GM12878 (cell line): ENCODE measurements around the gene TMEM135. TPM values are rescaled to one million over a fixed set of nuclear protein-coding genes. Genes with fewer than 3 reads are reported as not detected.

Experiments
- BACH1 ChIP-seq: fragments of 450-650 bp; IDR thresholded peaks from 2 replicates; pipeline ENCODE4 v1.6.1; 2017; ENCODE audit warnings: mild to moderate bottlenecking, borderline replicate concordance
- CREM ChIP-seq: IDR thresholded peaks from 2 replicates; pipeline ENCODE4 v1.6.1; 2014; ENCODE audit warnings: antibody characterized with exemption, low read depth
- EGR1 ChIP-seq, 2 experiments: IDR thresholded peaks; 1 replicate in 1 of 2; 2 replicates in 1 of 2; pipeline ENCODE4 v1.6.1; 2011 to 2012; ENCODE audit warnings: low read depth in 2 of 2, low read length in 2 of 2, borderline replicate concordance in 1 of 2, mild to moderate bottlenecking in 1 of 2, moderate library complexity in 1 of 2
- ELK1 ChIP-seq: IDR thresholded peaks from 2 replicates; pipeline ENCODE4 v1.6.1; 2012; ENCODE audit warnings: low read depth, low read length, improper control_type of control experiment
- ESRRA ChIP-seq: IDR thresholded peaks from 2 replicates; pipeline ENCODE4 v1.6.1; 2012; ENCODE audit warnings: mild to moderate bottlenecking, low read length, improper control_type of control experiment
- FOS ChIP-seq: IDR thresholded peaks from 3 replicates; pipeline ENCODE4 v1.6.1; 2011; ENCODE audit warnings: borderline replicate concordance; ENCODE audit not compliant: insufficient read length; ENCODE audit errors: extremely low read depth
- HDGF ChIP-seq: fragments of 450-650 bp; IDR thresholded peaks from 2 replicates; pipeline ENCODE4 v1.6.1; 2016; ENCODE audit warnings: antibody characterized with exemption
- IKZF2 ChIP-seq, 2 experiments: fragments of 450-650 bp; IDR thresholded peaks; 2 replicates each; pipeline ENCODE4 v1.6.1; 2017; ENCODE audit warnings: mild to moderate bottlenecking in 2 of 2, moderate library complexity in 2 of 2
- LARP7 ChIP-seq: fragments of 450-650 bp; IDR thresholded peaks from 2 replicates; pipeline ENCODE4 v1.6.1; 2017; ENCODE audit warnings: mild to moderate bottlenecking
- MTA3 ChIP-seq: IDR thresholded peaks from 2 replicates; pipeline ENCODE4 v1.6.1; 2012; ENCODE audit warnings: low read length, inconsistent platforms, borderline replicate concordance
- PAX5 ChIP-seq: IDR thresholded peaks from 2 replicates; pipeline ENCODE4 v1.6.1; 2011; ENCODE audit warnings: low read depth, low read length, borderline replicate concordance
- PML ChIP-seq: IDR thresholded peaks from 2 replicates; pipeline ENCODE4 v1.6.1; 2012; ENCODE audit warnings: low read length, inconsistent platforms
- RAD51 ChIP-seq: fragments of 450-650 bp; IDR thresholded peaks from 2 replicates; pipeline ENCODE4 v1.6.1; 2016; ENCODE audit warnings: moderate library complexity, mild to moderate bottlenecking, inconsistent platforms
- SIX5 ChIP-seq: IDR thresholded peaks from 2 replicates; pipeline ENCODE4 v1.6.1; 2011; ENCODE audit warnings: mild to moderate bottlenecking, low read depth, low read length, moderate library complexity; ENCODE audit not compliant: severe bottlenecking
- SPI1 ChIP-seq: IDR thresholded peaks from 2 replicates; pipeline ENCODE4 v1.6.1; 2011; ENCODE audit warnings: low read depth, mild to moderate bottlenecking, low read length, moderate library complexity, borderline replicate concordance; ENCODE audit not compliant: insufficient read depth
- SRF ChIP-seq, 2 experiments: IDR thresholded peaks; 2 replicates each; pipeline ENCODE4 v1.6.1; 2011; ENCODE audit warnings: low read depth in 2 of 2, low read length in 2 of 2, mild to moderate bottlenecking in 1 of 2, moderate library complexity in 1 of 2
- SUZ12 ChIP-seq: fragments of 200-600 bp; sonication (generic); IDR thresholded peaks from one replicate; pipeline ENCODE4 v1.6.1; 2018; ENCODE audit warnings: antibody characterized with exemption, mild to moderate bottlenecking; ENCODE audit not compliant: unreplicated experiment
- TAF1 ChIP-seq: IDR thresholded peaks from 2 replicates; pipeline ENCODE4 v1.6.1; 2011; ENCODE audit warnings: mild to moderate bottlenecking, low read depth, low read length, borderline replicate concordance
- TBL1XR1 ChIP-seq: IDR thresholded peaks from 2 replicates; pipeline ENCODE4 v1.6.1; 2012; ENCODE audit warnings: low read depth, low read length, improper control_type of control experiment
- USF2 ChIP-seq: IDR thresholded peaks from 2 replicates; pipeline ENCODE4 v1.6.1; 2011; ENCODE audit warnings: low read depth, low read length, improper control_type of control experiment, borderline replicate concordance
- ZNF687 ChIP-seq: fragments of 450-650 bp; IDR thresholded peaks from 2 replicates; pipeline ENCODE4 v1.6.1; 2017; ENCODE audit warnings: mild to moderate bottlenecking, moderate library complexity
- polyA plus RNA-seq, 11 experiments: library from polyadenylated mRNA; depleted of rRNA in 4 of 11; unstranded in 6 of 11; stranded (reverse) in 5 of 11; fragments of >200 nt; fragmentation: Nextera tagmentation in 4 of 11; fragmentation: Illumina TruSeq in 1 of 11; extraction: Ambion mirVana in 4 of 11; extraction: Trizol in 1 of 11; gene quantifications; 1 replicate in 1 of 11; 2 replicates in 10 of 11; pipeline versions ENCODE4 v1.2.1 to v1.2.3, GENCODE V29; 2011 to 2016; ENCODE audit warnings: inconsistent platforms in 2 of 11, missing spikeins in 2 of 11, low read depth in 1 of 11
- total RNA-seq, 4 experiments: library from RNA; depleted of rRNA in 3 of 4; stranded (reverse); fragments of >200 nt in 3 of 4; fragmentation: Illumina TruSeq in 1 of 4; extraction: Trizol in 1 of 4; gene quantifications; 2 replicates each; pipeline versions ENCODE4 v1.2.1 to v1.2.3, GENCODE V29; 2013 to 2021
- TF ChIP-seq, protein P1 (sequence below): fragments of 450-650 bp; IDR thresholded peaks from 2 replicates; pipeline ENCODE4 v1.6.1; 2017; ENCODE audit warnings: mild to moderate bottlenecking, low read depth, inconsistent platforms; ENCODE audit not compliant: poor library complexity, severe bottlenecking

Gene TMEM135
- total and polyA plus RNA-seq, 10 of the 15 experiments (the other 5 are each of a cell fraction or from before 2014, with no cell fraction given): 7.2 to 117 (median 12.9) TPM

DNA sequence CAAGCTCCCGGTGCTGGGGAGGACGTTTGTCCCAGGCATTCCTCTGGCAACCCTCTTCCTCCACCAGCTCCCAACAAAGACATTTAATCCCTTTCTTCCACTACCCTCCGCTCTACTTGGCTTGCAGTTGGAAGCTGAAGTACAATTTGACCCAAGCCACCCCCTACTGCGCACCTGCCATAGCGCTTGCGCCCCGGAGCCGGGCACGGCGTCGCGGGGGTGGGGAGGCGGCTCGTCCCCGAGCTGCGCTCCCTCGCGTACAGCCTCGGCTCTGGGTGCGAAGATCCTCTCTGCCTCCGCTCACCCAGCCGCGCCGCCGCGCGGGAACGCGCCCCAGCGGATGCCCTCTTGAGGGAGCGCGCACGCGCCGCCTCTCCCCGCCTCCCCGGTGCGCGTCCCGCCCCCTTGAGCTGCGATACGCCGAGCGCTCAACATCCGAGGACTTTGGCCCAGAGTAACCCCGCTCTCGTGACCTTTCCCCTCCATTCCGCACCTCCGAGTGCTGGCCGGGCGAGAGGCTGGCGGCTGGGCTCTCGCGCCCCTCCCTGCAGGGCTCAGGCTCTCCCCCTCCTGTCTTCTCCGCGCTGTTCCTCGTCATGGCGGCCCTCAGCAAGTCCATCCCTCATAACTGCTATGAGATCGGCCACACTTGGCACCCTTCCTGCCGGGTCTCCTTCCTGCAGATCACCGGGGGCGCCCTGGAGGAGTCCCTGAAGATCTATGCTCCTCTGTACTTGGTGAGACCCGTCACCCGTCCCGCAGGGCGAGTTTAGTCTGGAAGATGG, at the start of gene TMEM135 (continued):
- TF ChIP-seq TBL1XR1 (peak; percentile 48), ESRRA (no peak), USF2 (no peak), BACH1 (peak; percentile 69; the same call in 1 of the 2 replicates), PAX5 (0 out of 2 replicates have a peak, but pooled peaks have one; percentile 25), PML (no peak), SUZ12 (no peak), LARP7 (peak; percentile 65; the same call in 1 of the 2 replicates), SRF (IDR thresholded peaks at IDR 0.05; ENCODE audit: low read depth in 2 of 2, low read length in 2 of 2) (0 out of 4 replicates have a peak, but pooled peaks of 1 of the 2 experiments have one; percentile 21), CREM (0 out of 2 replicates have a peak, but pooled peaks have one; percentile 49), SIX5 (no peak), MTA3 (no peak), EGR1 (IDR thresholded peaks at IDR 0.05; ENCODE audit: borderline replicate concordance in 1 of 2, low read depth in 2 of 2, low read length in 2 of 2) (peak in 1 of 2 experiments; percentile 80; a peak in 2 of 3 replicates), HDGF (peak; percentile 81), TAF1 (no peak; the same call in 1 of the 2 replicates), ZNF687 (peak; percentile 68), IKZF2 (IDR thresholded peaks at IDR 0.05) (peak in 1 of 2 experiments; percentile 48; a peak in 1 of 4 replicates), ELK1 (no peak), FOS (no peak), RAD51 (no peak), SPI1 (no peak)
- TF ChIP-seq, protein P1, sequence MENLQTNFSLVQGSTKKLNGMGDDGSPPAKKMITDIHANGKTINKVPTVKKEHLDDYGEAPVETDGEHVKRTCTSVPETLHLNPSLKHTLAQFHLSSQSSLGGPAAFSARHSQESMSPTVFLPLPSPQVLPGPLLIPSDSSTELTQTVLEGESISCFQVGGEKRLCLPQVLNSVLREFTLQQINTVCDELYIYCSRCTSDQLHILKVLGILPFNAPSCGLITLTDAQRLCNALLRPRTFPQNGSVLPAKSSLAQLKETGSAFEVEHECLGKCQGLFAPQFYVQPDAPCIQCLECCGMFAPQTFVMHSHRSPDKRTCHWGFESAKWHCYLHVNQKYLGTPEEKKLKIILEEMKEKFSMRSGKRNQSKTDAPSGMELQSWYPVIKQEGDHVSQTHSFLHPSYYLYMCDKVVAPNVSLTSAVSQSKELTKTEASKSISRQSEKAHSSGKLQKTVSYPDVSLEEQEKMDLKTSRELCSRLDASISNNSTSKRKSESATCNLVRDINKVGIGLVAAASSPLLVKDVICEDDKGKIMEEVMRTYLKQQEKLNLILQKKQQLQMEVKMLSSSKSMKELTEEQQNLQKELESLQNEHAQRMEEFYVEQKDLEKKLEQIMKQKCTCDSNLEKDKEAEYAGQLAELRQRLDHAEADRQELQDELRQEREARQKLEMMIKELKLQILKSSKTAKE: peak; percentile 15
